ENCODE results near the gene STK31.

GRCh38 chr7:23852988-23853387, 143.0 kb downstream of the STK31 start:
- no peak for TF ChIP-seq CTCF (IDR thresholded peaks at IDR 0.05)
- TF ChIP-seq POLR2A (IDR thresholded peaks at IDR 0.05) = no peak
